ENCODE data around the gene CARD9. TPM values are rescaled to one million over a fixed set of nuclear protein-coding genes. Genes with fewer than 3 reads are reported as not detected.

Gene CARD9
- polyA plus RNA-seq, 4 donors, result 2.0 to 3.0 (median 2.4) TPM

Other genes starting within 250 kb of the CARD9 start
- gene LHX3, start 168.5 kb downstream of the CARD9 start, polyA plus RNA-seq (ENCODE audit: insufficient read length in 4 of 4), result not detected
- gene QSOX2, start 127.9 kb downstream of the CARD9 start, polyA plus RNA-seq (ENCODE audit: insufficient read length in 4 of 4), result 10 to 100 TPM; 15.9 to 22.0 (median 17.0) TPM
- 1 to 10 TPM; 2.2 to 4.9 (median 2.9) TPM for gene CCDC187, start 69.6 kb downstream of the CARD9 start, polyA plus RNA-seq (ENCODE audit: insufficient read length in 4 of 4)
- gene GPSM1, start 46.1 kb downstream of the CARD9 start, polyA plus RNA-seq (ENCODE audit: insufficient read length in 4 of 4), result 10 to 100 TPM; 22.7 to 48.8 (median 42.0) TPM
- gene DNLZ, start 9.9 kb downstream of the CARD9 start, polyA plus RNA-seq (ENCODE audit: insufficient read length in 4 of 4), result 10 to 100 TPM in 2 of 4 donors, 1 to 10 TPM in 2; 5.0 to 26.2 (median 9.1) TPM
- gene SNAPC4, start 26.5 kb upstream of the CARD9 start, polyA plus RNA-seq (ENCODE audit: insufficient read length in 4 of 4), result 10 to 100 TPM; 10.8 to 15.8 (median 13.2) TPM
- 10 to 100 TPM; 36.0 to 63.6 (median 50.2) TPM for gene ENTR1, start 36.9 kb upstream of the CARD9 start, polyA plus RNA-seq (ENCODE audit: insufficient read length in 4 of 4)
- 10 to 100 TPM; 55.5 to 64.4 (median 62.1) TPM for gene PMPCA, start 37.0 kb upstream of the CARD9 start, polyA plus RNA-seq (ENCODE audit: insufficient read length in 4 of 4)
- 10 to 100 TPM; 10.5 to 21.6 (median 15.3) TPM for gene INPP5E, start 66.2 kb upstream of the CARD9 start, polyA plus RNA-seq (ENCODE audit: insufficient read length in 4 of 4)
- gene SEC16A, start 109.4 kb upstream of the CARD9 start, polyA plus RNA-seq (ENCODE audit: insufficient read length in 4 of 4), result 10 to 100 TPM; 51.9 to 68.5 (median 62.4) TPM
- 10 to 100 TPM; 19.8 to 47.5 (median 34.2) TPM for gene NOTCH1, start 172.4 kb upstream of the CARD9 start, polyA plus RNA-seq (ENCODE audit: insufficient read length in 4 of 4)